ENCODE measurements around the gene FIBCD1.

FIBCD1 gene

DNA sequence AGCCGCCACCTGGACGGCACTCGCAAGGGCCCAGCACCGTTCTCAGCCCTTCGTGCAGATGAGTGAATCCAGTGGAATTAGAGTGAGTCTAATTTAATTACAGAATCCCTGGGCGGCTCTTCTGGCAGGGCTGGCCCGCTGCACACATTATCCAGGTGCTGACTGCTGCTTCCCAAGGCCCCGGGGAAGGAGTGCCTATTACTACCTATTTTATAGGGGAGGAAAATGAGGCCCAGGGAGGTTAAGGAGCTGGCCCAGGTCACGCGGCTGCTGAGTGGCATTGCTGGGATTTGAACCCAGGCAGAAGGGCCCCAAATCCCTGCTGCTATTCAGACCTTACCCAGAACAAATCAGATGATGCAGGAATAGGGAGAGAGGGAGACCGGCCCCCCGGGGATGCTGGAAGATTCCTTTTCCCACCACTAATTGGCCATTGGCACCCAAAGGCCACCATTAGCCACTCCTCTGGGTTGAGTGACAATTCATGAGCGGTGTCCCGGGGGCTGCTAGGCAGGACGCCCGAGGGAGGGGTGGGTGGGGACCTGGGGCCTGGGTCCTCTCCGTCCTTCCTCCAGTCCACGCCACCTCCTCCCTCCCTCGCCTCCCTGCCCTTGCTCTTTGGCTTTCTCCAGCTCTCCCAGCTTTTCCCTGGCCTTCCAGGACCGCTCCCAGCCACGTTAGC, 32.2 kb downstream of the FIBCD1 start:
- no peak for DNase-seq (ENCODE audit: low read depth)

DNA sequence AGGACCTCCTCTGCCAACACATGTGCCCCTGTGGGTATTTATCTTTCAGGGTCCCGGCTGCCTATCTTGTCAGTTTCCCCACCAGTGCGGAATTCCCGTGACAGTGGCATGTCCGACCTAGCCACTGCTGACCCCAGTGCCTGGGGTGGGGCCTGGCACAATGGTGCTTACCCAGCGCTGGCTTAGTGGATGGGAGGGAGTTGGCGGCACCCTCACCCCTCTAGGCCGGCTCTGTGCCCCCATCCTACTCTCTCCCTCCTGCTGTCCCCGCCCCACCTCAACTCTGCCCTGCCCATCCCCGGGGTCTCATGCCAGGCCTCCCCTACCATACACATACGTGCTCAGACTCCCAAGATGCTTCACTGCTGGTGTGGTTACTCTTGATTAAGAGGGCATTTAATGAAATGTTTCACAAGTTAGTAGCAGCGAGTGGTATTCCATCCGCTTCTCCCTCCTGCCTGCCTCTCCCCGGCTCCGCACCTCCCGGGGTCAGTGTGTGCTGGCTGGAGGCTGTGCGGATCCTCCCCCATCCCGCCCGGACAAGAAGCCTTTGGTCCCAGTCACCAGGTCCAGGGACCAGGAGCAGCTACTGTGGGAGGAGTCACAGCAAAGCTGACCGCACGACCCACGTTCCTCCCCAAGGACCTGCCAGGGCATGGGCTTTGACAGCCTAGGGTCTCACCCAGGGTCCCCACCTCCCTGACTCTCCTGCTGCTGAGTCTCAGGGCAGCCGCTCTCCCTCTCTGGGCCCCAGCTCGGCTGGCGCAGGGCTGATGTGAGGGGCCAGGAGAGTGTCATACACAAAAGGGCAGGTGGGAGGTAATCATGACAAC, 32.9 kb downstream of the FIBCD1 start:
- DNase-seq (ENCODE audit: low read depth) = no peak

DNA sequence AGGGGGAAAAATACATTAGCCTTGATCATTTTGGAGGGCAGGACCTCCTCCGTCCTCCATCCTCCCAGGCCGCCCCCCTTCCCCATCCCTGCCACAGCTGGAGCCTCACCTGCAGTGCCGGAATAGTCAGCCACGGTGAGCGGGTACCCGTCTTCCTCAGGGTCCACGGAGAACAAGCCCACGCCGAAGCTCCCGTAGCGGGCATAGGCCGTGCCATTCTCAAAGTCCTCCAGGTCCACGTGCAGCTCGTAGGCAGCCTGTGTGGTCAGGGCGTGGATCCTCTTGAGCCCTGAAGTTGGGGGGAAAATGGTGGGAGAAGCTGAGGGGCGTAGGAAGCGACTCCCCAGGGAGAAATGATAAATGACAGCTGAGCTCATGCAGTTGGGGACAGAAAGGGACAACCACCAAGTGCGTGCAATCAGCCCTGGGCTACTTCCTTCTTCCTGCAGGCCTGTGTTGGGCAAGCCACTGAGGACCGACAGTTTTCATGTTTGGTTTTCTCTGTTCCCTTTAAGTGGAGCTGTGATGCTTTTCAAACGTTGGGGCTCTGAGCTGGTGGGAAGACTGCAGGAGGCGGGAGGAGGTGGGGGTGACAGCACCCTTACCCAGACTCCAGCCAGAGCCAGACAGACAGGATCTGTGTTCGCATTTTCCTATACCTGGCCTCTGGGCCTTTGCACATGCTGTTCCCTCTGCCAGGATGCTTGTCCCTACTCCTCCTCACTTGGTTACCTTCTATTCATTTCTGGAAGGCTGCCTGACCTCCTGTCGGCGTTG, 33.7 kb downstream of the FIBCD1 start:
- DNase-seq (ENCODE audit: low read depth) = no peak

DNA sequence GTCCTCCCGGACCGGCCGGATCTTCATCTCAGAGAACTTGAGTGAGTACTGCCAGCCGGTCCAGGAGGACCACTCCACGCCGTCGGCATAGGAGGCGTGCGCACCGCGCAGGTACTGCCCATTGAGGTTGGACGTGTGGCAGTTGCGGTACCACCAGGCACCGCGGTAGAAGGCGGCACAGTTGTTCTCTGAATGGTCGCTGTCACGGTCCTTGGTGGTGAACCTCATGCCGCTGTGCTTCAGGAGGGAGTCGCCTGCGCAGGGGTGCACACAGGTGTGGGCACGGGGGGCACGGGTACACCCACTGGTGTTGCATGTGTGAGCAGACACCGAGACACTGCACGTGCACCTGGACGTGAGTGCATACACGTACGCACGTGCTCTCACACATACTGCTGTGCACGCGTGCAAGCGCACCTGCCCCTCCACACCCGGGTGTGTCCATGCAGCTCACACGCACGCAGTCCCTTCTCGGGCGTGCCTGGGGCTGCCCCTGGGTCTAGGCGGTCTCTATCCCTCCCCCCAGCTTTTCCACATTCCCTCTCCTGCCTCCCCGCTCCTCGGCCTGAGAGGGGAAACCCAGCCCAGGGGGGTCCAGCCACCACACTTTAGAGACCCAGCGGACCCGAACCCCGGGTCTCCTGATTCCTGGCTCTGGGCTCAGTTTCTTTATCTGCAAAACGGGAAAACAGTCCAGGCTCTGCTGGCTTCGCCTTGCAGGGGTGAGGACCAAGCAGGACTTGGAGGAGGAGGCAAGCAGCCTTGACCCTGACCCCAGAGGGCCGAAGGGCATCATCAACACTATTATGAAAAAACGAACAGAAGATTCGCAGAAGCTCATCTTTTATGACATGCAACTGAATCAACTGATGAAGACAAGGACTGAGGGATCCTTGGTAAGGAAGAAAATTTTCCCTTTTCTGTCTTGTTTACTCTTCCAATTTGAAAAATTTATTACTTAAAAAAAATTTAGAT, 34.7 kb downstream of the FIBCD1 start:
- DNase-seq (ENCODE audit: low read depth) = no peak

DNA sequence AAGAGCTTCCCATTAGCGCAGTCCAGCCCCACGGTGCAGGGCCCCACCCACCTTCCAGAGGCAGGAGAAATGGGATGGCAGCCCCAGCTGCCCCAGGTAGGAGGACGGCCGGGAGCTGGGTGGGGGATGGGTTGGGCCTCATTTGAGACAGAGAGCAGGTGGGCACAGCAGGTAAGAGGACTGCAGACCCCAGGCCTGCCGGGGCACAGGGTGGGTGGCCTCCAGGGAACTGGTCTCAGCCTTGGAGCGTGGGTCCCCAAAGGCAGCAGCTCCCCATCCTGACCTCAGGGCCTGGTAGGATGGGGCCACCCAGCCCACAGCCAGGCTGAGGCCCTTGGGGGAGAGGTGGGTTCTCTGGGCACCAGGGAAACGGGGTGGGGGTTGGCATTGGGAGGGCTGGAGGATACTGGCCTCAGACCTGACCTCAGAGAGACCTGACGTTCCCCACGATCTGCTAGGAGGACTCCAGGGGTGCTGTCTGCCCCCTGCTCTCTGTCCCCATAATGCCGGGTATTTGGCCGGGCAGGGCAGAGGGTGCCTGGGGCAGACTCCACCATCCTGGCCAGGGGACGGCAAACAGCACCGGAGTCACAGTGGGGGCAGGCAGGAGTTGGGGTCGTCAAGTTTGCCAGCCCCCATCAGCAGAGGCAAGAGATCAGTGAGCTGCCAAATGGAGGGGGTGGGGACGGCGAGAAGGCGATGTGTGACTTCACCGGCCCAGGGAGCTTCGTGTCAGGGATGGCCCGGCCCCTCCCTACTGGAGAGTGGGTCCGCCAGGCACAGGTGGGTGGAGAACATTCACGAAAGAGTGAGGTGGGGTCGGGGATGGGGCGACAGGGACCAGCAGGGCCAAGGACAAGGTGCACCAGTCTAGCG, 35.6 kb downstream of the FIBCD1 start:
- no peak for DNase-seq (ENCODE audit: low read depth)

DNA sequence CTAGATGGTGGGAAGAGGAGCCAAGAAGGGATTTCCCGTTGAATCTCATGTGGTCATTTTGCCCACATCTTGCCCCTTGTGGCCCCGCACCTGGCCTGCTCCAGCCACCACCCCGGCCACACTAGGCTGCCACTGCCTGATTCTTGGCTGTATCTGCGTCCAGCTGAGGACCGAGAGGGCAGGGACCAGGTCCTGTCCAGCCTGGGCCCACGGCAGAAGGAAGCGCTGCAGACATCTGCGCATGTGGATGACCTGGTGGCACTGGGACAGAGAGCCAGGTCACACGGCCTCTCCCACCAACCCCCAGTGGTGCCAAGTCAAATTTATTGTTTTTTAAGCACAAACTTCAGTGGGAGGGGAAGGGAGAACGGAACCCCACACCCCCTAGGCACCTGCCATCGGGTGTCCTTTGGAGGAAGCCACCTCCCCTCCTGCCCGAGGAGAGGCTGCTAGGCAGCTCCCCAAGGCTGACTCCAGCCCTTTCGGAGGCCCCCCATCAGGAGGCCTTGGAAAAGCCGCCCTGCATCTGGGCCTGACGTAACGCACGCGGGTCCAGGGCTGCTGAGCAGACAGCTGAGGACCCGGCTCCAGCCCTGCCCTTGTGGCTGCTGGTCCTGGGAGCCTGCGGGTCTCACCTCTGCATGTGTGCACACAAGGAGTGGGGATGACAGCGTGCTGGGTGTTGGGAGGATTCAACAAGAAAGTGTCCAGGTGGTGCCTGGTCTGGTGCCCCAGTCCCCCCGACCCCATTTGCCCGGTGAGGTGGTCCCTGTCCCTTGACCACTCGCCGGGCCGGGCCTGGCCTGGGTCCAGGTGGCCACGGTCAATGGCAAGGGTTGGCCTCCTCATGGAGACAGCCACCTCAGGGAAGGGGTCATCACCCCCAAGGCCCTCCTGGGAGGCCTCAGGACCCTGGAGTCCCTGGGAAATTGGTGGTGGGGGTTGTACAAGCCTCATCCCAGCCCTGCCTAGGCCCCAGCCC, 36.6 kb downstream of the FIBCD1 start:
- DNase-seq (ENCODE audit: low read depth) = no peak

DNA sequence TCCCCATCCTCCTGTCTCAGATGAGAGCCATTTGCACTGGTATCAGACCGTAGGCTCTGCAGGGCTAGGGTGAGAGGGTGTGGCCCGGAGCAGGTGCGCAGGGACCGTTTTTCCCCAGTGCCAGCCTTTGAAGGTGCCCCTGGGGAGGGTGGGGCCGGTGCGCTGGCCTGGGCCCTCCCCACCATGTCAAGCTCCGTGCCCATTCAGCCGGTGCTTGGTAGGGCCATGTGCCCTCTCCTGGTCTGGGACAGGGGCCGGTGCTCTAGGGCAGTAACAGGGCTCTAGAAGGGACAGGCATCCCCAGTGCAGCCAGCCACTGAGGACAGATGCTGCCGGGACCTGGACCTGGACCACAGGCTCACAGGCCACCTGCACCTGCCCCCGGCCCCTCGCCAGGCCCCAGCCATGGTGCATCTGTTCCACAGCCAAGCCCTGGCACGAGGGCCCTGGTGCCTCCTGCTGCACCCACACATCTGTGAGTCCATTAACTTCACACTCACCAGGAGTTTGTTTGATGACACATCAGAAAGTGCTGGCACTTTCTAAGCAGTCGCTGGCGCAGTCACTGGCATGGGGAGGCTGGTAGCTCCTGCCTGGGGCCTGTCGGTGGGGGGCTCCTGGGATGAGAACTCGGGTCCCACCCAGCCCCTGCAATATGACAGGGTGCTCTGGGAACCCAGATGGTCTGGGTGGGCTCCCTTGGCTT, 37.4 kb downstream of the FIBCD1 start:
- DNase-seq (ENCODE audit: low read depth) = no peak

DNA sequence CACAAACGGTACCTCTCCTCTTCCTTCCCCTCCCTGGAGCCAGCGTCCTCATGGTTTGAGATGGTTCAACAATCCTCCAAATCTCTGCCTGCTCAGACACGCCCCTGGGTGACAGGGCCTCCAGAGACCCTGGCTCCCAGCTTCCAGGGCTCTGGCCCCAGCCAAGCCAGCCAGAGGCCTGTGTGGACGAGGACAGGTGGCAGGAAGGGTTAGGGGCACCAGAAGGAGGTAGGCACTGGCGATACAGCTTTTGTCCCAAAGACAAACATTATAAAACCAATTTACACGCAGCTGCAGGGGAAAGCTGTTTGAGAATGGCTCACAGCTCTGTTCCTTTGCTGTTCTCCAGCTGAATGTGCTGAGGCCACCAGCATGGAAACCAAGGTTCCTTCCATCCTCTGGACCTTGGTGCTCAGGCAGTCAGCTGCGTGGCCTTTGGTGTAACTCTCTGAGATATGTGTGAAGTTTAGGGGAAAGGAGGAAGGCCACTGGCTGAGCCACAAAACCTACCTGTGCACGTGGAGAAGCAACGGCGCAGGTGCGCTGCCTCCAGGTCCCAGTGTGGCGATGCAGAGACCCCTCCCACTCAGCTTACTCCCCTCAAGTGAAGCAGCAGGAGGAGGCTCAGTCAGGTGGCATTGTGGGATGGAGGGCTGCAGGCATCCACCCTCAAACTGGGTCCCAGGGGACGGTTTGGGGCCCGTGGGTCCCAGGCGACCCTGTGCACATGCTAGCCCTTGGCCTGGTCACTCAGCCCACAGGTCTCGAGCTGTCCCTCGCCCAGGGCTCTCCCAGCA, 38.1 kb downstream of the FIBCD1 start:
- DNase-seq (ENCODE audit: low read depth) = no peak

DNA sequence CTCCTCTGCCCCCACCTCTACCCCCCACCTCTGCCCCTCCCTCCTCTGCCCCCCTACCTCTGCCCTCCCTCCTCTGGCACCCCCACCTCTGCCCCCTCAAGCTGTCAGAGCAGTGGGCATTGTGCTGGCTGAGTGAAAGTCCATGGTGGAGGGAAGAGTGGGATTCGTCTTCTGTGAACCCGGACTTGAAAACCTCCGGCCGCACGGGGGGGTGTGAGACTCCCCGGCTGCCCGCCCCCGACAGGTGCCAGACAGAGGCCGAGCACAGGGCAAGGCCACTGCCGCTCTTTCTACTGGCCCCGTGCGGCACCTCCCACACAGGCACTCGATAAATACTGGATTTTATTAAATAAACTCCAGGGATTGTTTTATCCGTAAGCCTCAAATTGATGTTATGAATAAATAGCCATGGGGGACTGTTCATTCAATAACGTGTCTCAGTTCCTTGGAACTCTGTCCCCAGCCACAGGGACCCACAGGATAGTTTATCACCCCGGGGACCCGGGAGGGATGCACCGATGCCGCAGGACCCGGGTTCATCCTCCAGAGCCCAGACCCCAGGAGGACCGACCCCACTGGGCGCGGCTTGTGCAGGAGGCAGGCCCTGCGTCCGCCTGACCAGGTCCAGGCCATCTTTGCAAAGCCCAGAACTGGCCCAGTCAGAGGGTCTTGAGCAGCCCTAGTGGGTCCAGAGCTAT, 39.8 kb downstream of the FIBCD1 start:
- no peak for DNase-seq (ENCODE audit: low read depth)

DNA sequence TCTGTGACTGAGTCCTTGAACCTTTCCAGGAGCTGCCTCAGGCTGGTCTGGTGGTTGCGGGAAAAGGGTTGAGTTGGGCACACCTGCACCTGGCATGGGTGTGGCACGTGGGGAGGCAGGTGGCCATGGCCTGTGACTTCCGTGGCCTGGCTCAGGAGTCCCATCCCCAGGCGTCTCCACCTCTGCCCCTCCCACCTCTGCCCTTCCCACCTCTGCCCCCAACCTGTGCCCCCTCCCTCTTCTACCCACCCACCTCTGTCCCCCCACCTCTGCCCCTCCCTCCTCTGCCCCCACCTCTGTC, 40.5 kb downstream of the FIBCD1 start:
- no peak for DNase-seq (ENCODE audit: low read depth)

DNA sequence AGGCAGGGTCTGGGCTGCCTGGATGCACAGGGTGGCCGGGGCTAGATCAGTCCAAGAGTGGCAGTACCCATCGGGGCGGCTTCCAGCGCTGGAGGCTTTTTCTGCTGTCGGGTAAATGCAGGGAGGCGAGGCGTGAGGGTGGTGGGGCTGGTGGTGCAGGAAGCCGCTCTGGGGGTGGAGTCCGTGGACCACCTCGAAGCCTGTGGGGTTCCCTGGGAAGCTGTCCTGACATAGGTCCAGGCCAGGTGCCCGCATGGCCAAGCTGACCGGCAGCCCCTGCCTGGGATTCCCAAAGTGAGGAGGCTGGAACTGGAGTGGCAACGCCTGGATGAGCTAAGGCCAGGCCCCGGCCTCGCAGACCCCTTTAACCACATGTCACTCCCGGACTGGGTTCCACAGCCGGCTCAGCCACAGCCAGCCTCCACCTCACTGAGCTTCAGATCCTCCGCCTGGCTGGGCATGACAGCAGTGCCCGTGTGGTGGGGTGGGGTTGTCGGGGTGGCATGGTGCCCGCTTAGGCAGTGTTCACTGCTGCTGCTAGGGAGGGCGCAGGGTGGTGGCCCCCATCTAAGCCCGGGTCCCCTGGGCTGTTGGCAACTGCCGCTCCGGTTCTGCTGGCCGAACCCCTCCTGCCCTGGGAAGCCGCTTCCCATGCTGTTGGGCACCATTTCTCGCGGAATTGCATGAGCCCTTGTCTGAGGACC, 41.0 kb downstream of the FIBCD1 start:
- no peak for DNase-seq (ENCODE audit: low read depth)

DNA sequence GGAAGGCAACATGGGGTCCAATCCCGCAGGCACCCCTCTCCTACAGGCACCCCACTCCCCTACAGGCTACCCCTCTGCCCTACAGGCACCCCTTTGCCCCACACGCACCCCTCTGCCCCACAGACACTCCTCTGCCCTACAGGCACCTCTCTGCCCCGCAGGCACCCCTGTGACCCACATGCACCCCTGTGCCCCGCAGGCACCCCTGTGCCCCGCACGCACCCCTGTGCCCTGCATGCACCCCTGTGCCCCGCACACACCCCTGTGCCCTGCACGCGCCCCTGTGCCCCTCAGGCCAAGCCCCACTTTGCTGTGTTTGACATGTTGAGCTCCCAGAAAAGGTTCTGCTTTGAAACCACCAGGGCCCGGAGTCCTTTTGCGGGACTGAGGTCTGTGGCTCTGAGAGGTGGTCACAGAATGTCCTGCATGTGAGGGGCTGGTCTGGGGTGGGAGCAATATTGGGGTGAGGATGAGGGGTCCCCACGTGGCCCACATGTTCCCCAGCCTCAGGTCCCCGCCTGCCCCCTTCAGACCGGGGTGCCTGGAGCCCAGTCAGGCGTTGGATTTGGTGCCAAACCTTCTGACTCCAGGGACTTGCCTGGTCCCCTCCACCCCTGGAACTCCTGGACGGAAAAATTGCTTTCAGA, 41.8 kb downstream of the FIBCD1 start:
- DNase-seq (ENCODE audit: low read depth) = no peak

DNA sequence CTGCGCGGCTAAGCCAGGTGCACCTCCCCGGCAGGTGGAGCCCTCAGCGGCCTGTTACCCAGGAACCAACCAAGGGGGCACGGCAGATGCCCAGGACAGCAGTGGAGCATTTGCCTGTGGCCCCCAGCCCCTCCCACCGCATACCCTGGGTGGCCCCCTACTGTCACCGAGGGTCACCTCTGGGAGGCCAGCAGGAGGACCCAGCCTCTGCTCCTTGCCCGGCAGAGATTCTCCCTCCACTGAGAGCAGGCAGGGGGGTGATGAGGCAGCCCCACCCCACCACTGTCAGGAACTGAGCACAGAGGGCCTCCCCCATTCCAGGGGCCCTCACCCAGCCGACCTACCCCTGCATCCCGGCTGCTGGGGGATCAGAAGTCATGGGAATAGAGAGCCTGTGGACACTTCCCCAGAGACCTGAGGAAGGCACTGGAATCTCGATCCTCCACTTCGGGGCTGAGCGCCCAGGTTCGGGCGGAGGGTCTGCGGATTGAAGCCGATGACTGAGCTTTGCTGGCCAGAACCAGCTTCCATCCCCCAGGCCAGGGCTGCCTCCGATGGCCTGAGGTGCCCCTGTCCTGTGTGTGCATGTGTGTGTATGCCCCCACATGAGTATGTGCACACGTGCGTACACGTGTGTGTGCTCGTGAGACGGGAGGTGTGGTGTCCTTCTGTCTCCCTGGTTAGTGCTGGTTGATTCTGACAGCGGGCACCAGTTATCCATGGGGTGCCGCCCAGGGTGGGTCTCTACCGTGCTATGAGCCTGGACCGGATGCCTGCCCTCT, 42.6 kb downstream of the FIBCD1 start, which contains the start of gene QRFP:
TSS of gene QRFP (minus strand) at position 580 of the 782 bp plus-strand sequence. CDS start 2,974 bp downstream, outside the sequence.
- DNase-seq (ENCODE audit: low read depth) = no peak

DNA sequence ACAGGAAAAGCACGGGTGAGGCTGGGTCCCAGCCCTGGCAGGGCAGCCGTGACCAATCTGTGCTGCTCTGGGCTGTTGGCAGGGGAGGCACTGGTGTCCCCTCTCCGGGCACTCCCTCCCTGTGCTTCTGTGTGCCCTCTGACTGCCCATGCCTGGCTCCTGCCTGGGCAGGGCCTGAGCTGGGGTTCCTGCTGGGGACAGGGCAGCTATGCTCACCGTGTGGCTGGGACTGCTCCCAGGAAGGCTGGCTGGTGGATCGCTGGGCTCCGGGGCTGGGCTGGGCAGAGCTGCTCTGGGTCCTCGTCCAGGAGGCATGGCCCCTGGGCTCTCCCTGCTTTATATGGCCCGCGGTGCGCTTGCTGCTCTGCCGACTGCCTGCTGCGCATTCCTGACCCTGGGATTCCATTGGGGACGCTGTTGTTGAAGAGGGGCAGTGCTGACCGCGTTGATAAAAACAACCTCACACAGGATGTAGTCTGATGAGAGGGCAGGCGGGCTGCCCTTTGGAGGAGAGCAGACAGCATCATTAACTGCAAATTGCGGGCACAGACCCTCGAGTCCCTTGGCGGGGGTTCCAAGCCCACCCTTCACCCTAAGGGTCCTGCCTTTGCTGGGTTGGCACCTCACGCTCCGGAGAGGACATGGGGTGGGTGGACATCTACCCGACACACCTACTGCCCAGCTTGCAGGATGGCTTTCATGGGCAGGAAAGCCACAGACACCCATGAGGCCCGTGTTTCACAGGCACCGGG, 43.4 kb downstream of the FIBCD1 start:
- no peak for DNase-seq (ENCODE audit: low read depth)

DNA sequence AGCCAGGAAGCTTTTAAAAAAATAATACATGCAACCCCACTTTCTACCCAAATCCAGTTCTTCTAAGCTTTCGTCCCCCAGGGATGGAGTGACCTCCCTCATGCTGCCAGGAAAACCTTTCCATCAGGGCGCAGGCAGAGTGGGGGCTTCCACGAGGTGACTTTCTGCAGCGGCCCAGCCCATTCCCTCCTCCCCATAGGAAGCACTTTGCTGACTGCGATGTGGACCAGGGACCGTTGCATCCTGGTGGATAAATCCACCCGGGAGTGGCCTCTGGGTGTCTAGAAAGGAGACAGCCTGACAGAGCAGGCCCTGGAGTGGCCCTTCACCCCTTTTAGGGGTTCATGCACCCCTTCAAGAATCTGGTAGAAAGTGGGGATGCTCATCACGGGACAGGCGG, 44.0 kb downstream of the FIBCD1 start:
- no peak for DNase-seq (ENCODE audit: low read depth)

Measured in activated T-cell treated with anti-CD3 and anti-CD28 coated beads for 1 hour (primary cell).